Duodenal mucosa (tissue), 2 donors: ENCODE data around the gene MTREX.

Experiments used
- H3K27ac ChIP-seq: one replicate; pipeline ENCODE4 v1.7.0; 2013; ENCODE audit warnings: low read depth, low read length
- H3K27me3 ChIP-seq, 2 donors: one replicate each; pipeline ENCODE4 v1.7.0; 2013; ENCODE audit warnings: low read length in 2 of 2, control low read depth in 1 of 2; ENCODE audit not compliant: insufficient read depth in 2 of 2, control insufficient read depth in 1 of 2
- H3K36me3 ChIP-seq, 2 donors: one replicate each; pipeline ENCODE4 v1.7.0; 2013; ENCODE audit warnings: low read length in 2 of 2, control low read depth in 1 of 2; ENCODE audit not compliant: insufficient read depth in 2 of 2, control insufficient read depth in 1 of 2
- H3K4me1 ChIP-seq, 2 donors: one replicate each; pipeline ENCODE4 v1.7.0; 2013; ENCODE audit warnings: low read length in 2 of 2, control low read depth in 1 of 2; ENCODE audit not compliant: insufficient read depth in 2 of 2, control insufficient read depth in 1 of 2
- H3K4me3 ChIP-seq, 2 donors: one replicate each; pipeline ENCODE4 v1.7.0; 2013; ENCODE audit warnings: low read length in 2 of 2, low read depth in 1 of 2
- H3K9ac ChIP-seq, 2 donors: one replicate each; pipeline ENCODE4 v1.7.0; 2013; ENCODE audit warnings: low read length in 2 of 2, low read depth in 1 of 2
- H3K9me3 ChIP-seq, 2 donors: one replicate each; pipeline ENCODE4 v1.7.0; 2013; ENCODE audit warnings: low read length in 2 of 2, control low read depth in 1 of 2; ENCODE audit not compliant: control insufficient read depth in 1 of 2

MTREX gene

GRCh38 chr5:55307383-55308253, at the start of gene MTREX, which contains the start of gene DHX29:
TSS of gene MTREX (plus strand) at chr5:55307989. CDS start at chr5:55308014, 25 bp downstream.
TSS of gene DHX29 (minus strand) at chr5:55307694. CDS start at chr5:55307573, 121 bp downstream.
- Histone ChIP-seq H3K4me3 (peak within 1 kb of the TSS; percentile 96 to 98), H3K27ac (peak within 1 kb of the TSS; percentile 82), H3K4me1 (peaks cover 38 to 39% of the 10 kb centered on the region in 2 donors), H3K36me3 (no peaks in the 10 kb centered on the region), H3K27me3 (no peaks in the 10 kb centered on the region), H3K9ac (peak within 1 kb of the TSS; percentile 83 to 91), H3K9me3 (no peaks in the 10 kb centered on the region)

- H3K9ac ChIP-seq = no peak overlapping the region
- no peak overlapping the region for H3K27ac ChIP-seq
- H3K9me3 ChIP-seq = no peaks in the 10 kb centered on the region
- no peaks in the 10 kb centered on the region for H3K27me3 ChIP-seq
- peaks cover 5 to 64% of the 10 kb centered on the region in 2 donors for H3K36me3 ChIP-seq
- no peak overlapping the region for H3K4me3 ChIP-seq
- no peaks in the 10 kb centered on the region for H3K4me1 ChIP-seq
These were observed 49.5 kb upstream of the MTREX start for GRCh38 chr5:55258339-55258738.

- Histone ChIP-seq H3K27ac (no peak overlapping the region), H3K27me3 (no peaks in the 10 kb centered on the region), H3K9ac (no peak overlapping the region), H3K9me3 (no peaks in the 10 kb centered on the region), H3K4me1 (no peaks in the 10 kb centered on the region), H3K36me3 (peaks cover 30 to 93% of the 10 kb centered on the region in 2 donors), H3K4me3 (no peak overlapping the region)
These were observed 31.0 kb upstream of the MTREX start for GRCh38 chr5:55276771-55277170.

- H3K9ac ChIP-seq = no peak overlapping the region
- H3K4me1 ChIP-seq = no peaks in the 10 kb centered on the region
- no peak overlapping the region for H3K27ac ChIP-seq
- no peak overlapping the region for H3K4me3 ChIP-seq
- no peaks in the 10 kb centered on the region for H3K27me3 ChIP-seq
- no peaks in the 10 kb centered on the region for H3K9me3 ChIP-seq
- H3K36me3 ChIP-seq = peaks cover 24 to 90% of the 10 kb centered on the region in 2 donors
These were observed 29.0 kb upstream of the MTREX start for GRCh38 chr5:55278778-55279177.

GRCh38 chr5:55286411-55286933, 21.3 kb upstream of the MTREX start:
- Histone ChIP-seq H3K27me3 (no peaks in the 10 kb centered on the region), H3K4me3 (no peak overlapping the region), H3K27ac (no peak overlapping the region), H3K36me3 (peaks cover 23 to 58% of the 10 kb centered on the region in 2 donors), H3K4me1 (no peaks in the 10 kb centered on the region), H3K9ac (no peak overlapping the region), H3K9me3 (no peaks in the 10 kb centered on the region)

- Histone ChIP-seq H3K36me3 (peaks cover 32 to 58% of the 10 kb centered on the region in 2 donors), H3K9ac (no peak overlapping the region)
These were observed 18.0 kb upstream of the MTREX start for GRCh38 chr5:55289808-55290207.

GRCh38 chr5:55290991-55291390, 16.8 kb upstream of the MTREX start:
- Histone ChIP-seq H3K27me3 (no peaks in the 10 kb centered on the region), H3K27ac (no peak overlapping the region), H3K9me3 (no peaks in the 10 kb centered on the region), H3K4me1 (no peaks in the 10 kb centered on the region), H3K4me3 (no peak overlapping the region), H3K9ac (no peak overlapping the region), H3K36me3 (peaks cover 42 to 64% of the 10 kb centered on the region in 2 donors)

More at GRCh38 chr5:55289808-55290207, 18.0 kb upstream of the MTREX start:
- no peaks in the 10 kb centered on the region for H3K27me3 ChIP-seq
- no peaks in the 10 kb centered on the region for H3K4me1 ChIP-seq
- H3K9me3 ChIP-seq = no peaks in the 10 kb centered on the region
- no peak overlapping the region for H3K27ac ChIP-seq
- H3K4me3 ChIP-seq = no peak overlapping the region

- peaks cover 40 to 62% of the 10 kb centered on the region in 2 donors for H3K36me3 ChIP-seq
- H3K27ac ChIP-seq = no peak overlapping the region
- no peak overlapping the region for H3K9ac ChIP-seq
- no peaks in the 10 kb centered on the region for H3K27me3 ChIP-seq
- H3K4me1 ChIP-seq = no peaks in the 10 kb centered on the region
- H3K9me3 ChIP-seq = no peaks in the 10 kb centered on the region
- no peak overlapping the region for H3K4me3 ChIP-seq
These were observed 12.9 kb upstream of the MTREX start for GRCh38 chr5:55294935-55295334.

GRCh38 chr5:55300890-55301289, 6.9 kb upstream of the MTREX start:
- H3K9me3 ChIP-seq = peaks cover 0 to 5% of the 10 kb centered on the region in 2 donors
- H3K27me3 ChIP-seq = no peaks in the 10 kb centered on the region
- peaks cover 15 to 16% of the 10 kb centered on the region in 2 donors for H3K36me3 ChIP-seq
- H3K4me1 ChIP-seq = peaks cover 9 to 16% of the 10 kb centered on the region in 2 donors
- no peak overlapping the region for H3K4me3 ChIP-seq
- H3K9ac ChIP-seq = no peak overlapping the region
- no peak overlapping the region for H3K27ac ChIP-seq

GRCh38 chr5:55303238-55303690, 4.5 kb upstream of the MTREX start:
- Histone ChIP-seq H3K9me3 (peaks cover 0 to 5% of the 10 kb centered on the region in 2 donors), H3K36me3 (peaks cover 4% of the 10 kb centered on the region in 2 donors), H3K4me3 (no peak overlapping the region), H3K9ac (no peak overlapping the region), H3K27ac (no peak overlapping the region), H3K4me1 (peaks cover 21 to 25% of the 10 kb centered on the region in 2 donors), H3K27me3 (no peaks in the 10 kb centered on the region)
